ENCODE data around the gene ZNF205.

The ZNF205 gene

GRCh38 chr16:3085868-3086595, 26.4 kb upstream of the ZNF205 start:
- no peak for DNase-seq

DNA sequence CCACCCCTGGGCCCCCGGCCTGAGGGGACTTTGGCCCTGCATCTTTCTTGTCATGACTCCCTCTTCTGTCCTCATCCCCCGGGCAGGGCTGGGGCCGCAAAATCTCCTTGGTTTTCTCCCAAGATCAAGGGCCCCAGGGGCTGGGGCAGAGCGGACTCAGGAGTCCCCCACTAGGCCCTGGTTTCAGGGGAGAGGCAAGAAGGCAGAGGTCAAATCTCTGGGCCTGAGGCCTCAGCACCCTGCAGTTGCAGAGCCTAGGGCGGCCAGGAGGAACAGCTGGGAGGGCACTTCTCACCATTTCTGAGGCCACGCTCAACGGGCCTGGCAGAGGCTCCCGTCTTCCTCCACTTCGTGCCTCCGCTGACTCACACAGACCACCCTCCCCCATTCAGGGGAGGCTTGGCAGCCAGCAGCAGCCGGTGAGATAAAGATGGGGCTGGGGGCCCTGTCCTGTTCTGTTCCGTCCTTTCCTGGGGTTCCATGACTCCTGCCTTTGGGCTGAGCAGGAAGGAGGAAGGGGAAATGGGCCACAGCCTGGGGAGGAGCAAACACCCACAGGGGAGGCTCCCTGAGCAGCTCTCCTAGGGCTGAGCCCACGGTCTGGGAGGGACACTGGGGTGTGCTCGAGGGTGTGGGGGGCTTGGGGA, 25.7 kb upstream of the ZNF205 start:
- DNase-seq, result no peak

DNA sequence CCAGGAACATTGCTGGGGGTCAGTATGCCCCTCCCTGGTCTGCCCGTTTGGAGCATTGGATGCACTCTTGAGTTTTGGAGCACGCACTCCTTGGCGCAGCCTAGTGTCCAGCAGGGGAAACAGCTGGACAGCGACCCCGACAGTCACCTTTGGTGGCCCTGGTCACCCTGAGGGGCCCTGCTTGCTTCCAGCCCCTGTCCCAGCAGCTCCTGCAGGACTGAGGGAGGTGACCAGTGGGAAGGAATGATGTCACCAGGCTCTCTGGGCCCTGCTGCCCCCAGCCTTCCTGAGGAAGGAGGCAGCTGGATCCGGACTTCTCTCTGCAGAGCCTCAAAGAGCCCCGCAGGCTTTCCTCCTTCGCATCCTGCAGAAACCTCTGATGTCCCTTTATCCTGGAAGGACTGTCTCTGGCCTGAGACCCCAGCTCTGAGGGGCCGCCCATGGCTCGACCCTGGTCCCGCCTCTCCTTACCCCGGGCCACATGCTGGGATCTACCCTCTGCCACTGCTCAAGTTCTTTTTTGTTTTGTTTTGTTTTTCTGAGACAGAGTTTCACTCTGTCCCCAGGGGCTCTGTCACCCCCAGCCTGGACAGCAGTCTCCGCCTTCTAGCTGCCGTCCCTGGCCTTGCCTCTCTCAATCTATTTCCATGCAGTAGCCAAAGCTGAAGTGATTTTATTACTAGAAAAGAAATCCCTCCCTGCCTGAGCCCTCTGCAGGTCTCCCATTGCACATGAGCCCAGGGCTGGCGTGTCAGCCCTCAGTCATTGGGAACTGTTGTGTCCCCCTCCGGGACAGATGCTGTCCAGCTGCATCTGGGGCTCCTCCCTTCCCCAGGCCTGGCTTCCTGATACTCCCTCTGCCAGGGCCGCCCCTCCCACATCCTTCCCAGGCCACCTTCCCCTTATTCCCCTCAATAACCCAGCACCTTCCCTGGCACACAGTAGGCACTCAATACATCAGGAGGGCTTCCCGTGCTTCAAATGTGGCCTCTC, 24.8 kb upstream of the ZNF205 start:
- no peak for DNase-seq

- DNase-seq, result no peak
Measured at GRCh38 chr16:3088450-3088849, 23.9 kb upstream of the ZNF205 start.

DNA sequence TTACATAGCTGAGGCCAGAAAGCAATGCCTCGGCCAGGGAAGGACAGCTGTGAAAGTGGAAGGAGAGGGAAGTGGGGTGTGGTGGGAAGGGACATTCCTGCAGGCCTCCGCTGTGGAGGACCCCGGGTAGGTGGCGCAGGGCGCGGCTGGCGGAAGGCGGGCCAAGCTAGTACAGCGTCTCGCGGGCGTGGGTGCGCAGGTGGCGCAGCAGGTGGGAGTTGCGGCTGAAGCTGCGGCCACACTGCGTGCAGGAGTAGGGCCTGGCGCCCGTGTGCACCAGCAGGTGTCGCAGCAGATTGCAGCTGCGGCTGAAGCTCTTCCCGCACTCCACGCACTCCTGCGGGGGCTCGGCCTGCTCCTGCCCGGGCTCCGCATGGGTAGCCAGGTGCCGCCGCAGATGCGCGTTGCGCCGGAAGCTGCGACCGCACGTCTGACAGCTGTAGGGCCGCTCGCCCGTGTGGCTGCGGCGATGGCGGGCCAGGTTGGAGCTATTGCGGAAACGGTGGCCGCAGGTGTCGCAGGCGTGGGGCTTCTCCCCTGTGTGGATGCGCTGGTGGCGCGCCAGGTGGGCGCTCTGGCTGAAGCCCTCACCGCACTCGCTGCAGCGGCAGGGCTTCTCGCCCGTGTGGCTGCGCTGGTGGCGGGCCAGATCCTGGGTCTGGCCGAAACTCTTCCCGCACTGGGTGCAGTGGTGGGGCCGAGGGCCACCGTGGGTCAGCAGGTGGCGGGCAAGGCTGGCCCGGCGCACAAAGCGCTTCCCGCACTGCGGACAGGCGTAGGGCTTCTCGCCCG, 23.3 kb upstream of the ZNF205 start:
- no peak for DNase-seq

GRCh38 chr16:3089717-3090592, 22.4 kb upstream of the ZNF205 start:
- no peak for DNase-seq

DNA sequence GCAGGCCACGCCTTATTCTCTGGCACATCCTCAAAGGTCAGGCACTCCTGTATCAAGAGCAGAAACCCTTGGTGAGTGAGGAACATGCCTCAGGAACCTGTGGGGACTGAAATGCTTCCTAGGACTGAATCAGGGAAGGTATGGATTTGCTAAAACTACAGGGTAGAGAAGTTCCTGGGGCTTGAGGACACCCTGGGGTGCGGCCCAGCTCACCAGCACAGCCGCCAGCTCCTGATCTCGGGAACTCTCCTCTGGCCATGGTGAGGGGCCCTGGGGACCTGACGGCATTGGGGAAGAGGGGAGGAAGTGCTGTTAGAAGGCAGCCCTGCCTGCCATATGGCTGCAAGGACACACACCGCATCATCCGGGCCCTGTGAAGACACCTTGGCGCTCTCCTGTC, 20.8 kb upstream of the ZNF205 start:
- no peak for DNase-seq

- no peak for DNase-seq
Measured at GRCh38 chr16:3092501-3092941, 19.9 kb upstream of the ZNF205 start.

DNA sequence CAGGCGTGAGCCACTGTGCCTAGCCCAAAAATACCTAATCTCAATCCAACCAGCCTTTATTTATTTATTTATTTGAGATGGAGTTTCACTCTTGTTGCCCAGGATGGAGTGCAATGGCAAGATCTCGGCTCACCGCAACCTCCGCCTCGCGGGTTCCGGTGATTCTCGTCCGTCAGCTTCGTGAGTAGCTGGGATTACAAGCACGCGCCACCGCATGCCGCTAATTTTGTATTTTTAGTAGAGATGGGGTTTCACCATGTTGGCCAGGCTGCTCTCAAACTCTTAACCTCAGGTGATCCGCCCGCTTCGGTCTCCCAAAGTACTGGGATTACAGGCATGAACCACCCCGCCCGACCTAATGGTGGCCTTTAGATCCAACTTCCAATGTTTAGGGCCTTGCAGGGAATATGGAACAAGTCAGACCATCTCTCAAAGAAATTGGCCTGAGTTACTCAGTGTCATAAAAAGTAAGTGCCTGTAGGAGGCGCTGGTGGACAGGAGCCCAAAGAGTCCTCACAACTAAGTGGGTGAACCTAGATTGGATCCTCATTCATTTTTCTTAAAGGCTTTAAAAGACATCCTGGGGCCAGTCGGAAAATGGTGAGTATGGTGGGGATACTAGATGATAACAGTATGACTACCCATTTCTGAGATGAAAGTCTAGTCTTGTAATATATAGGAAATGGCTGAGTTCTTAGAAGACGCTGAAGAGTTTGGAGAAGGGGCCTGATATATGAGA, 17.9 kb upstream of the ZNF205 start:
- peak; percentile 59 to 65 for DNase-seq

DNA sequence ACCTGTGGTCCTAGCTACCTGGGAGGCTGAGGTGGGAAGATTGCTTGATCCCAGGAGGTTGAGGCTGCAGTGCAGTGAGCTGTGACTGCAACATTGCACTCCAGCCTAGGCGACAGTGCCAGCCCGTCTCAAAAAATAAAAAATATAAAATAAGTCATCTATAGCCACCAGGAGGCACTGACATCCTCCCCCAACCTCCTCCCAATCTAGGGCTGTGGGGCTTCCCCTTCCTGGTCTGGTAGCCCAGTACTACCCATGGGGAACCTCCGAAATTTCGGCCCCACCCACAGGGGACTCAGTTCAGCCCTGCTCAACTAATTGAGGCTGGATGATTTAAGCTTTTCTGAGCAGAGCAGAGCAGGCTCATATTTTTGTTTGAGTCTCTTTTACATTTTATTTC, 16.5 kb upstream of the ZNF205 start:
- DNase-seq, result peak; percentile 63 to 66

GRCh38 chr16:3096362-3096761, 16.0 kb upstream of the ZNF205 start:
- no peak for DNase-seq

- no peak for DNase-seq
Measured at GRCh38 chr16:3097266-3097665, 15.1 kb upstream of the ZNF205 start.

- no peak for DNase-seq
Measured at GRCh38 chr16:3098459-3099394, 13.7 kb upstream of the ZNF205 start, which contains the start of gene ZSCAN10. TSS of gene ZSCAN10 (minus strand) at chr16:3099294. CDS start at chr16:3092937, 6,357 bp downstream.

DNA sequence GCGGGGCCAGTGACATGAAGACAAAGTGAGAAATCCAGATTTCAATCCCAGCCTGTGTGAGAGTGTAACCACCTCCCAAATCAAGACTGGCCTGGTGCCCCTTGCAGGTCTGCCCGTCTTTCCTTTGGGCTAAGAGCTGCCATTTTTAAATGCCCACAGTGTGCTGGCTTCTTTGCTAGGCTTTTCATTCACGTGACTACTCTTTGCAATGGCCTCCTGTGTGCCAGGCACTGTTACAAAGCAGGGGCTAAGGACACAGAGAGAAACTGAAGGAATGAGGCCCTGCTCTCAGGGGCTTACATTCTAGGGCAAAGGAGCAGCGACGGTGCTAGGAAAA, 13.0 kb upstream of the ZNF205 start:
- DNase-seq, result no peak

- DNase-seq, result peak; percentile 92 to 96
Measured at GRCh38 chr16:3099732-3100499, 12.5 kb upstream of the ZNF205 start.

DNA sequence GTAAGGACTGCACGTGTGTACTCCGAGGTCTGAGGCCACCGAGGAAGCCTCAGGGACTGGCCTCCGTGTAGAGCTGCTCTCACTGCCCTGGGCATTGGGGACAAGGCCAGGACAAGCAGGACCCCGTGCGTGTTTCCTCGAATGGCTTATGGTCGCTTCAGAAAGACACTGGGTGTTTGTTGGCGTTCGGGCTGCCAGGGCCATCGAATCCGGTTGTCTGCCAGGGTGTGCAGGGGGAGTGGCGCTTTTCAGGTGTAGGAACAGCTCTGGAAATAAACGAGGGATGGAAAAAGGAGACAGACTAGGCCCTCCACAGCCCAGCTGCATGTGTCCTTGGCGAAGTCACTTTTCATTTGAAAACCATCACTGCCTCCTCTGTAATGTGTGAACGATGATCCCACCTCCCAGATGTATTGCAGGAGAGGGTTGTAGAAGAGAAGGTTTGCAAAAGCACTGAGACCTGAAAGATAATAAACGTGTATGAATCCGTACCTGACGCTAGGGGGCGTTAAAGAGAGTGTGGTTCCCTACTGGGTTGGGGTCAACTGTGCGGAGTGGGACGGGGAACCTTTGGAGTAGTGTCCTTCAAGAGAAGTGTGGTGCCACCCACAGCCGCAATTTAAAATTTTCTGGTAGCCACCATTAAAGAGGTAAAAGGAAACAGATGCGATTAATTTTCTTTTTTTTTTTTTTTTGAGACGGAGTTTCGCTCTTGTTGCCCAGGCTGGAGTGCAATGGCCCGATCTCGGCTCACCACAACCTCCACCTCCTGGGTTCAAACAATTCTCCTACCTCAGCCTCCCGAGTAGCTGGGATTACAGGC, 11.2 kb upstream of the ZNF205 start:
- DNase-seq, result peak; percentile 43 to 62

GRCh38 chr16:3101841-3102470, 10.4 kb upstream of the ZNF205 start:
- peak; percentile 39 to 45 for DNase-seq
